HepG2 (cell line): ENCODE measurements around the gene OTOG. TPM values are rescaled to one million over a fixed set of nuclear protein-coding genes. Genes with fewer than 3 reads are reported as not detected.

Experiments used
- ATAC-seq: fragments of 200-7000 bp; cut with Tn5 transposase; 3 replicates; pipeline ENCODE4 v1.9.1; 2020; ENCODE audit warnings: mild to moderate bottlenecking, moderate library complexity
- BruUV-seq: library from RNA; stranded (reverse); fragments of 400-500 nt; replicated peaks from 2 replicates; lab custom pipeline; 2021; lab: Mats Ljungman, UMichigan
- CTCF ChIA-PET: fragments of 300-600 bp; formaldehyde crosslinking; extraction: SDS; loops from one replicate; lab custom pipeline; 2021; ENCODE audit warnings: low total read pairs, inconsistent platforms, low intra/inter-chr PET ratio; lab: Yijun Ruan, JAX
- POLR2A ChIA-PET: fragments of 350-600 bp; sonication (Branson Sonifier 250); formaldehyde crosslinking; loops from one replicate; lab custom pipeline; 2020; ENCODE audit warnings: antibody characterized with exemption, inconsistent platforms; lab: Yijun Ruan, JAX
- DNase-seq: peaks from one replicate; pipeline ENCODE4 v3.0.0-alpha.2; 2015; ENCODE audit warnings: low spot score
- FAIRE-seq: peaks from 3 replicates; lab custom pipeline; 2011; peaks lifted over from hg19 to GRCh38; lab: Jason Lieb, UNC
- H2AFZ ChIP-seq: one replicate; pipeline ENCODE4 v1.6.1; 2011; ENCODE audit warnings: low read length, inconsistent platforms
- H3K27ac ChIP-seq: fragments of 300-600 bp; 3 replicates; pipeline ENCODE4 v1.8.0; 2011; ENCODE audit warnings: mixed run types, mild to moderate bottlenecking, mixed read lengths, low read length, inconsistent platforms; ENCODE audit not compliant: insufficient read depth; ENCODE audit errors: extremely low read length
- H3K27me3 ChIP-seq, 2 experiments: fragments of 200-600 bp in 1 of 2; 2 replicates in 1 of 2; 3 replicates in 1 of 2; pipeline versions ENCODE4 v1.6.0 to v1.8.0; 2011; ENCODE audit warnings: low read length in 2 of 2, mild to moderate bottlenecking in 2 of 2, moderate library complexity in 2 of 2, inconsistent platforms in 1 of 2; ENCODE audit not compliant: insufficient read depth in 2 of 2, control insufficient read depth in 1 of 2
- H3K36me3 ChIP-seq, 2 experiments: fragments of 200-600 bp in 1 of 2; replicated peaks in 1 of 2; 2 replicates in 1 of 2; 3 replicates in 1 of 2; pipeline versions ENCODE4 v1.5.1 to v1.8.0; 2011; ENCODE audit warnings: low read length in 2 of 2, inconsistent platforms in 1 of 2; ENCODE audit not compliant: insufficient read depth in 2 of 2, control insufficient read depth in 1 of 2
- H3K4me1 ChIP-seq: 2 replicates; pipeline ENCODE4 v1.5.1; 2012; ENCODE audit warnings: low read length, inconsistent platforms; ENCODE audit not compliant: insufficient read depth
- H3K4me2 ChIP-seq: 2 replicates; pipeline ENCODE4 v1.6.0; 2011; ENCODE audit warnings: low read depth, low read length, inconsistent platforms
- H3K4me3 ChIP-seq, 3 experiments: fragments of 200-600 bp in 1 of 3; sonication (generic), shearing (Covaris generic) in 1 of 3; replicated peaks in 1 of 3; 2 replicates each; pipeline ENCODE4 v1.5.1; 2011 to 2016; ENCODE audit warnings: low read length in 3 of 3, inconsistent platforms in 2 of 3, low read depth in 2 of 3, mild to moderate bottlenecking in 2 of 3, control low read depth in 1 of 3, mixed read lengths in 1 of 3; ENCODE audit not compliant: insufficient read depth in 1 of 3
- H3K79me2 ChIP-seq: one replicate; pipeline ENCODE4 v1.6.1; 2011; ENCODE audit warnings: low read length, inconsistent platforms; ENCODE audit not compliant: insufficient read depth
- H3K9ac ChIP-seq: 2 replicates; pipeline ENCODE4 v1.6.0; 2011; ENCODE audit warnings: mild to moderate bottlenecking, low read depth, low read length, inconsistent platforms; ENCODE audit not compliant: insufficient read depth
- H3K9me3 ChIP-seq: 2 replicates; pipeline ENCODE4 v1.5.1; 2012; ENCODE audit warnings: mild to moderate bottlenecking, low read length
- H4K20me1 ChIP-seq: 2 replicates; pipeline ENCODE4 v1.6.0; 2011; ENCODE audit warnings: inconsistent platforms, mild to moderate bottlenecking, low read length, moderate library complexity; ENCODE audit not compliant: insufficient read depth
- ATF1 ChIP-seq: IDR thresholded peaks from 2 replicates; pipeline ENCODE4 v1.6.1; 2016; ENCODE audit warnings: mild to moderate bottlenecking, control low read depth
- ETV5 ChIP-seq: IDR thresholded peaks from 2 replicates; pipeline ENCODE4 v1.6.1; 2018; ENCODE audit warnings: missing biosample characterization, missing genetic modification reagents, inconsistent platforms, borderline replicate concordance
- RAD51 ChIP-seq: fragments of 450-650 bp; IDR thresholded peaks from 2 replicates; pipeline ENCODE4 v1.6.1; 2016; ENCODE audit warnings: borderline replicate concordance
- STAT5B ChIP-seq: sonication (generic); formaldehyde crosslinking; IDR thresholded peaks from 2 replicates; pipeline ENCODE4 v1.4.0; 2020; ENCODE audit warnings: missing genetic modification reagents
- ZBTB42 ChIP-seq: sonication (generic); formaldehyde crosslinking; IDR thresholded peaks from 2 replicates; pipeline ENCODE4 v1.5.0; 2020; ENCODE audit warnings: mild to moderate bottlenecking, missing genetic modification reagents
- ZNF530 ChIP-seq: sonication (generic); formaldehyde crosslinking; IDR thresholded peaks from 2 replicates; pipeline ENCODE4 v1.5.0; 2020; ENCODE audit warnings: low read depth, mild to moderate bottlenecking, missing genetic modification reagents
- WGBS: methylation state at CpG from one replicate; pipeline ENCODE4 v1.1.6; 2017; ENCODE audit warnings: low lambda C conversion rate; 5-methylcytosine and 5-hydroxymethylcytosine counted together
- in situ Hi-C: cut with HindIII; loops from 2 replicates; pipeline ENCODE4 v1.10.0; 2017; ENCODE audit warnings: low pct_unique_long_range_greater_than_20kb; ENCODE audit not compliant: extremely low pct_ligation_motif_present
- intact Hi-C: fragments of 100-400 bp; cut with micrococcal nuclease; formaldehyde crosslinking; loops from one replicate; pipeline ENCODE4 v1.10.0; 2022; ENCODE audit not compliant: unreplicated experiment
- polyA plus RNA-seq, 8 experiments: library from polyadenylated mRNA; depleted of rRNA in 3 of 8; stranded (reverse) in 7 of 8; unstranded in 1 of 8; fragments of >200 nt; fragmentation: Illumina TruSeq in 4 of 8; extraction: Trizol in 4 of 8; gene quantifications; 2 replicates each; pipeline versions ENCODE4 v1.2.1 to v1.2.3, GENCODE V29; 2011 to 2016; ENCODE audit warnings: low read depth in 4 of 8, missing spikeins in 1 of 8, mixed read lengths in 1 of 8; ENCODE audit not compliant: insufficient read depth in 1 of 8
- total RNA-seq, 5 experiments: library from RNA; depleted of rRNA; stranded (reverse); fragments of >200 nt; fragmentation: Illumina TruSeq; extraction: Trizol; gene quantifications; 2 replicates each; pipeline ENCODE4 v1.2.3, GENCODE V29; 2016; ENCODE audit warnings: low read depth in 1 of 5
- TF ChIP-seq, protein P1 (sequence below): sonication (generic); formaldehyde crosslinking; IDR thresholded peaks from 2 replicates; pipeline ENCODE4 v1.8.0; 2022; ENCODE audit warnings: low read depth, missing genetic modification reagents
- TF ChIP-seq, protein P2 (sequence below), 2 experiments: sonication (generic) in 1 of 2; formaldehyde crosslinking in 1 of 2; IDR thresholded peaks; 2 replicates each; pipeline versions ENCODE4 v1.6.1 to v1.9.0; 2014 to 2022; ENCODE audit warnings: antibody characterized with exemption in 1 of 2, borderline replicate concordance in 1 of 2, inconsistent platforms in 1 of 2, low read depth in 1 of 2, missing genetic modification reagents in 1 of 2
- TF ChIP-seq, protein P3 (sequence below): sonication (generic); formaldehyde crosslinking; IDR thresholded peaks from 2 replicates; pipeline ENCODE4 v1.8.0; 2022; ENCODE audit warnings: missing genetic modification reagents, mild to moderate bottlenecking, inconsistent platforms, borderline replicate concordance

OTOG gene
- total and polyA plus RNA-seq, 2 of the 13 experiments (the other 11 are each of a cell fraction or from before 2014, with no cell fraction given) = not detected

DNA sequence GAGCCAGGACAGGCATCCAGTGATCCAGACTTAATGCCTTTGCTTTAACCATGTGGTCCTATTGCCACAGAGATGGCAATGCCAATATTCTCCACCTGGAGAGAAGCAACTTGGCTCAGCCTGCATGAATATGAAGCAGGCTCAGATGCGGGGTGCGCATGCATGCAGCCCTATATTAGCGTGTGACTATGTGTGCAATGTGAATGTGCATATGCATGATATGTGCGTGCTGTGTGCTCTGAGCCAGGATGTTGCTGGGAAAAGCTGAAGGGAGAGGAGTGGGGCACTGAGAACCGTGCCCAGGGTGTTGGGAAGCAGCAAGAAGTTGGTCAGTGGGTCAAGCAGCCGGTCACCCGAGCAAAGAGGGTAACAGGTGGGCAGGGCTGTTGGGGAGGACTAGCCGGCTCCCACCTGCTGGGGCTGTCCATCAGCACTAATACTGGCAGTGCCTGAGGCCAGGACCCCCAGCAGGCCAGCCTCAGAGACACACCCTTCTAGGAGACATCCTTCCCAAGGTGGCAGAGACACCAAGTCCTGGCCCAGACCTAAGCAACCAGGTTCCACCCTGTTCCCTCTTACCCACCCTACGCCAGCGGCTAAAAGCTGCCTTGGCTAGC, 147.5 kb downstream of the OTOG start (continued):
- TF ChIP-seq, protein P1, sequence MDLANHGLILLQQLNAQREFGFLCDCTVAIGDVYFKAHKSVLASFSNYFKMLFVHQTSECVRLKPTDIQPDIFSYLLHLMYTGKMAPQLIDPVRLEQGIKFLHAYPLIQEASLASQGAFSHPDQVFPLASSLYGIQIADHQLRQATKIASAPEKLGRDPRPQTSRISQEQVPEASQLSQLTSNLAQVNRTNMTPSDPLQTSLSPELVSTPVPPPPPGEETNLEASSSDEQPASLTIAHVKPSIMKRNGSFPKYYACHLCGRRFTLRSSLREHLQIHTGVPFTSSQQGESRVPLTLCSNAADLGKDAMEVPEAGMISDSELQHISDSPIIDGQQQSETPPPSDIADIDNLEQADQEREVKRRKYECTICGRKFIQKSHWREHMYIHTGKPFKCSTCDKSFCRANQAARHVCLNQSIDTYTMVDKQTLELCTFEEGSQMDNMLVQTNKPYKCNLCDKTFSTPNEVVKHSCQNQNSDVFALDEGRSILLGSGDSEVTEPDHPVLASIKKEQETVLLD (CRISPR knock-in tag) = no peak
- TF ChIP-seq STAT5B (CRISPR knock-in tag) (no peak), ZNF530 (no peak), ETV5 (CRISPR knock-in tag) (no peak), ZBTB42 (no peak), ATF1 (no peak), RAD51 (no peak)

DNA sequence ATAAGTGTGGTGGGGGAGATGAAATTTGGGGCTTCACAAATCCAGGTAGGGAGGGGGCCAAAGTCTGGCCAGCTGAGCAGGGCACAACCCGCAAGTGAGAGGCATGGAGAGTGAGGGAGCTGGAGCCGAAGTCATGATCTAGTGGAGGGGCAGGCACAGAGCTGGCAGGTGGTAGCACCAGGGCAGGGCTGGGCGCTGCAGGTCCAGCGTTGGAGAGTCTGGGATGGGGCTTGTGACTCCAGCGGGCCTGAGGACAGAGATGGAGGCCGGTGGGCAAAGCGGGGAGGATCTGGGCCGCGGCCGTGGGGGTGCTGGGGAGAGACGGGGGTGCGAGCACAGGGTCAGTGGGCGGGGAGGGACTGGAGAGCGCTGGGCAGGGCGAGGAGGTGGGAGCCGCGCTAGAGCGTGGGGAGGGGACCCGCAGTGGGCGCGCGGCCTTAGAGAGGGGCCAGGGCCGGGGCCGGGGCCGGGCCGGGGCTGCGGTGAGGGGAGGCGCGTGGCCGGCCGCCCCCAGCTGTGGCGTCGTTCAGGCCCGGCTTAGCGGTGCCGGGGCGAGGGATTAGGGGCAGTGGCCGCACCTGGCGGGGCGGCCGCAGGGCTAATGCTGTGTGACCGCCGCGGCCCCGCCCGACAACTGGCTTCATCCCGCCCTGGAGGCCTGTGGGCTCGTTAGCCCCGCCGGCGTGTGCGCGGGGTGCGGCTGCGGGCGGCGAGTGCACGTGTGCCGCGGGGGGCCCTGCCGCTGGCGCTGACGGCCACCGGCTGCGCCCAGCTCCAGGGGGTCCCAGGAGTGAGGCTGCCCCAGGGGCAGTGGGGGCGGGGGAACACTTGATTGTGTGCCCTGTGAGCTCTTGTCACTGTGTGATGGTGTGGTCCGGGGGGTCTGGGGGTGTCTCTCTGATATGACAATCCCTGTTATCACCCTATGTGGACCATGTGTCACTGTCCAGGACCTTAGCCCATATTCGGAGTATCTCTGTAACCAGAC, 148.7 kb downstream of the OTOG start:
- FAIRE-seq (no peak), ATAC-seq (no peak; the same call in 1 of the 3 replicates), DNase-seq (no peak)
- intact Hi-C loops (no loop called here), in situ Hi-C loops (no loop called here)
- Histone ChIP-seq H3K79me2 (no peaks in the 10 kb centered on the region), H3K4me3 (no peak overlapping the region), H2AFZ (no peak overlapping the region), H3K4me2 (no peak overlapping the region), H3K9me3 (no peaks in the 10 kb centered on the region), H3K9ac (no peak overlapping the region), H4K20me1 (no peaks in the 10 kb centered on the region), H3K36me3 (no peaks in the 10 kb centered on the region), H3K27me3 (peaks cover 10 to 56% of the 10 kb centered on the region in 2 experiments), H3K27ac (no peak overlapping the region), H3K4me1 (no peaks in the 10 kb centered on the region)
- POLR2A ChIA-PET = no interaction called here
- TF ChIP-seq, protein P2, sequence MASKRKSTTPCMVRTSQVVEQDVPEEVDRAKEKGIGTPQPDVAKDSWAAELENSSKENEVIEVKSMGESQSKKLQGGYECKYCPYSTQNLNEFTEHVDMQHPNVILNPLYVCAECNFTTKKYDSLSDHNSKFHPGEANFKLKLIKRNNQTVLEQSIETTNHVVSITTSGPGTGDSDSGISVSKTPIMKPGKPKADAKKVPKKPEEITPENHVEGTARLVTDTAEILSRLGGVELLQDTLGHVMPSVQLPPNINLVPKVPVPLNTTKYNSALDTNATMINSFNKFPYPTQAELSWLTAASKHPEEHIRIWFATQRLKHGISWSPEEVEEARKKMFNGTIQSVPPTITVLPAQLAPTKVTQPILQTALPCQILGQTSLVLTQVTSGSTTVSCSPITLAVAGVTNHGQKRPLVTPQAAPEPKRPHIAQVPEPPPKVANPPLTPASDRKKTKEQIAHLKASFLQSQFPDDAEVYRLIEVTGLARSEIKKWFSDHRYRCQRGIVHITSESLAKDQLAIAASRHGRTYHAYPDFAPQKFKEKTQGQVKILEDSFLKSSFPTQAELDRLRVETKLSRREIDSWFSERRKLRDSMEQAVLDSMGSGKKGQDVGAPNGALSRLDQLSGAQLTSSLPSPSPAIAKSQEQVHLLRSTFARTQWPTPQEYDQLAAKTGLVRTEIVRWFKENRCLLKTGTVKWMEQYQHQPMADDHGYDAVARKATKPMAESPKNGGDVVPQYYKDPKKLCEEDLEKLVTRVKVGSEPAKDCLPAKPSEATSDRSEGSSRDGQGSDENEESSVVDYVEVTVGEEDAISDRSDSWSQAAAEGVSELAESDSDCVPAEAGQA (IDR thresholded peaks at IDR 0.05; ENCODE audit: low read depth) = no peak
- TF ChIP-seq, protein P2 (CRISPR knock-in tag; IDR thresholded peaks at IDR 0.05; ENCODE audit: borderline replicate concordance) = no peak
- TF ChIP-seq, protein P3, sequence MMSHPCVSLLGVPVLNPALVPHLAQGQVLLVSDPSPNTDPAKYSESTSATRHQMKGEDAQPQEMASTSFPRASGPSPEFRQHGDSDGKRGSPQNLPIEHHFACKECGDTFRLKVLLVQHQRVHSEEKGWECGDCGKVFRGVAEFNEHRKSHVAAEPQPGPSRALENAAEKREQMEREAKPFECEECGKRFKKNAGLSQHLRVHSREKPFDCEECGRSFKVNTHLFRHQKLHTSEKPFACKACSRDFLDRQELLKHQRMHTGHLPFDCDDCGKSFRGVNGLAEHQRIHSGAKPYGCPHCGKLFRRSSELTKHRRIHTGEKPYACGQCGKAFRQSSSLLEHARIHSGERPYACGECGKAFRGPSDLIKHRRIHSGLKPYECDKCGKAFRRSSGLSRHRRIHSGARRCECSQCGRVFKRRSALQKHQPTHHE (CRISPR knock-in tag) = no peak
- CTCF ChIA-PET = no interaction called here
- 38% methylated on average over 23 of the region's 68 CpGs for WGBS
- no TSS peak for BruUV-seq
